Fibroblast of skin of scalp (primary cell): ENCODE data around the gene HLA-DOB.
"Not testable (repeated sequence)": the region's sequence is repeated elsewhere in the genome, so short reads cannot be mapped to it uniquely, and the experiment has no call there.

Experiments
- DNase-seq: peaks from one replicate; pipeline ENCODE4 v3.0.0-alpha.2; 2013

HLA-DOB gene

GRCh38 chr6:32807020-32807580 lies 9.7 kb downstream of the HLA-DOB start:
- no peak for DNase-seq

- DNase-seq: not testable (repeated sequence)
These were observed 11.4 kb downstream of the HLA-DOB start for GRCh38 chr6:32805404-32805803.

- no peak for DNase-seq
These were observed 13.4 kb downstream of the HLA-DOB start for GRCh38 chr6:32803416-32803815.

GRCh38 chr6:32799740-32800139 lies 17.1 kb downstream of the HLA-DOB start:
- DNase-seq: no peak

GRCh38 chr6:32799168-32799567 lies 17.6 kb downstream of the HLA-DOB start:
- DNase-seq: no peak

- DNase-seq: peak; percentile 61
These were observed 19.7 kb downstream of the HLA-DOB start for GRCh38 chr6:32796848-32797776.

- no peak for DNase-seq
These were observed 22.3 kb downstream of the HLA-DOB start for GRCh38 chr6:32794510-32794909.

GRCh38 chr6:32792901-32793435 lies 23.8 kb downstream of the HLA-DOB start:
- DNase-seq: no peak

GRCh38 chr6:32790306-32790705 lies 26.5 kb downstream of the HLA-DOB start:
- DNase-seq: no peak

- DNase-seq: peak; percentile 61
These were observed 30.8 kb downstream of the HLA-DOB start for GRCh38 chr6:32785781-32786533.

GRCh38 chr6:32782923-32783322 lies 33.9 kb downstream of the HLA-DOB start:
- DNase-seq: not testable (repeated sequence)

GRCh38 chr6:32779036-32779435 lies 37.8 kb downstream of the HLA-DOB start:
- DNase-seq: no peak

- DNase-seq: no peak
These were observed 41.7 kb downstream of the HLA-DOB start for GRCh38 chr6:32775071-32775470.

GRCh38 chr6:32774426-32774825 lies 42.4 kb downstream of the HLA-DOB start:
- no peak for DNase-seq

- no peak for DNase-seq
These were observed 44.1 kb downstream of the HLA-DOB start for GRCh38 chr6:32772656-32773055.

GRCh38 chr6:32764048-32764447 lies 52.8 kb downstream of the HLA-DOB start:
- DNase-seq: no peak

GRCh38 chr6:32763421-32763820 lies 53.4 kb downstream of the HLA-DOB start, which contains the start of gene HLA-DQB2:
TSS of gene HLA-DQB2 (minus strand) at chr6:32763532. CDS start at chr6:32763470, 62 bp downstream.
- no peak for DNase-seq
